ENCODE results near the gene GPR6. TPM values are rescaled to one million over a fixed set of nuclear protein-coding genes. Genes with fewer than 3 reads are reported as not detected.

Gene GPR6
- total RNA-seq, 1 donor from 2014 or later: not detected

DNA sequence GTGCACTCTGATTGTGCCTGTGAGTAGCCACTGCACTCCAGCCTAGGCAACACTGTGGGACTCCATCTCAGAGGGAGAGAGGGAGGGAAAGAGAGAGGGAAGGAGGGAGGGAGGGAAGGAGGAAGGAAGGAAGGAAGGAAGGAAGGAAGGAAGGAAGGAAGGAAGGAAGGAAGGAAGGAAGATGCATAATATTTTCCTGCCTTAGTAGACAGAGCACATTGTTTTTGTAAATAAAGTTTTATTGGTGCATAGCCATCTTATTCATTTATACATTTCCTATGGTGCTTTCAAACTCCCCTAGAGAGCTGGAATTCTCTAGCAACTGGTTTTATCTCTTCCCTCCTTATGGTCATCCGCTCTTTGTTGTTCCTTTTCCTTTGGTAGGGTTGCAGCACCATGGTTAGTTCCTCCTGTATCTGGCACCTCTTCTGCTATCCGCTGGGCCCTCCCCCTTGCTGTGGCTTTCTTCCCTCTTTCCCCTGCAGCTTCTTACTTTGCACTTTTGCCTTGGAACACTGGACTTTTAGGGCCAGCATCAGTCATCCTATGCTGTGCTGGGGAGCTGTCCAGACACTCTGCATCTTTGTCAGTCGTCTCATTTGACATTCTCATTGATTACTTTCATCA lies 20.2 kb downstream of the GPR6 start:
- DNase-seq (ENCODE audit: low read depth in 2 of 2): no peak

DNA sequence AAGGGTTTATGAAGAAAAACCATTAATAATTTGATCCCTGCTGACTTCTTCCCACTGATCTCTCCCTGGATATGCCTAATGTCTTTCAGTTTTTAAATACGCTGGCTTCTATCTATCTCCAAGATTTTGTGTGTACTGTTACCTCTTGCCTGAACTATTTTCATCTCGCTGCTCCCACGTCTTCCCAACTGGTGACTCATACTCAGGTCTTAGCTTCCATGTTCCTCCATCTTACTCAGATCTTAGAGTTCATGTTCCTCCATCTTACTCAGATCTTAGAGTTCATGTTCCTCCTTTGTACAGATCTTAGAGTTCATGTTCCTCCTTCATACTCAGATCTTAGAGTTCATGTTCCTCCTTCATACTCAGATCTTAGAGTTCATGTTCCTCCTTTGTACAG lies 21.6 kb downstream of the GPR6 start:
- DNase-seq (ENCODE audit: low read depth in 2 of 2): no peak

DNA sequence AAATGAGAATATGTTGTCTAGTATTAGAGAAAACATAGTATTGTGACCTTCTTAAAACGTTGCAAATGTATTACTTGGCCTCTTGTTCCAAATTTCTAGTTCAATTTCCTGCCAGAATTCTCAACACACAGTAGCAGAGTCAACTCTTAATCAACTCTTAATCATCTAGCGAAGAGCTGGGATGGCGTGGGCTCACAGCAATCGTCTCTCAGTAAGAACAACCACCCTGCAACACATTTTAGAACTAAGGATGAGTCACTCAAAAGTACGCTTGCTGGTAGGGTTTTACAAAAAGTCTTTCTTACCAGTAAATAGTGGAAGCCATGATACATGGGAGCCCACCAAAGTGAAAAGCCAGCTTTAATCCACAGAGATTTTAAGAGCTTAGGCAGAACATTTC lies 24.6 kb downstream of the GPR6 start:
- DNase-seq (ENCODE audit: low read depth in 2 of 2): no peak

DNA sequence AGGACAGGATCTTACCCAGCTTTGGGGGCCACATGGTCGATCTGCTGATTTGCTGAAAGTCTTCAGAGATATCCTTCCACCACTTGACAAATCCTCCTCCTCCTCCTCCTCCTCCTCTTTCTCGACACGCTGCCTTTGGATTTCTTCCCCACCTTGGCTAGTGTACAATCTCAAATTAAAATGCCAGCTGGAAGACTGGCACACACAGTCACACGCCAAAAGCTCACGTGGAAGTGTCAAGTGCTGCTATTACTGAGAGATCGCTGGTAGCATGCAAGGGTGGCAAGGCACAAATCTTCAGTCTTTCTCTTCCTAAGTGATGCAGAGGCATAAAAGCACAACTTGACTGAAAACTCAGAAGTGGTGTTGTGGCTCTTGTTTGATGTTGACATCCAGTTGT lies 35.3 kb downstream of the GPR6 start:
- DNase-seq (ENCODE audit: low read depth in 2 of 2): no peak

DNA sequence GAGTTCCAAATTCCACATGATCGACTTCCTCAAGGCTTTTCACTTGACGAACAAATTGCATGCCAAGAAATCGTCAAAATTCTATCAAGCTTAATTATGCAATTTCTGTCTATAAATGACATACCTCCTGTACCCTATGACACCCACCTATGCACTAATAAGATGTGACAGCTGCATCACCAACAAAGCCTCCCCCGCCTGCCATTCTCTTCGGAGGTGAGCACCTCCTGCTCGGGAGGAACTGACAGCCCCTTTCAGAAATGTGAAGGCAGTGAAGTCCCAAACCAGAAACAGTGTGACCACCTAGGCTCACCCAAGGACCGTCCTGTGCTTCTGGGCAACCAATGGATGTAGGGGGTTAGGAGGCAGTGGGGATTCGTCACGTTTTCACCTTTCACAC lies 37.1 kb downstream of the GPR6 start:
- no peak for DNase-seq (ENCODE audit: low read depth in 2 of 2)

DNA sequence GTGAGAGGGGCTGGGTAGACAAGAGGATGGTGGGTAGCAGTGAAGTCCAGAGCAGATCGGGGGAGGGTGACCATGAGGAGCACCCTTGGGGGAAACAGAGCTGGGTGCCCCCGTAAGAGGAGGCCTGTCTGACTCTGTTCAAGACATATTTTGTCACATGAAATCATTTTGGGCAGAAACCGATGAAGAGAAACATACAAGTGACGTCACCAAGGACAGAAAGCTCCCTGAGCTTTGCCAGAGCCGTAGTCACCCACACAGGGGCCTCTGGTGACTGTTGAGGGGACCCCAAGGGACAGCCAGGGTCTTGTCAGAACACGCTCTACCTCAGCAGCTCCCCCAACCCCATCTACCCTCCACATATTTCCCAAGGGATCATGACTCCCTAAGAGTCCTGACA lies 39.2 kb downstream of the GPR6 start:
- DNase-seq (ENCODE audit: low read depth in 2 of 2): no peak

DNA sequence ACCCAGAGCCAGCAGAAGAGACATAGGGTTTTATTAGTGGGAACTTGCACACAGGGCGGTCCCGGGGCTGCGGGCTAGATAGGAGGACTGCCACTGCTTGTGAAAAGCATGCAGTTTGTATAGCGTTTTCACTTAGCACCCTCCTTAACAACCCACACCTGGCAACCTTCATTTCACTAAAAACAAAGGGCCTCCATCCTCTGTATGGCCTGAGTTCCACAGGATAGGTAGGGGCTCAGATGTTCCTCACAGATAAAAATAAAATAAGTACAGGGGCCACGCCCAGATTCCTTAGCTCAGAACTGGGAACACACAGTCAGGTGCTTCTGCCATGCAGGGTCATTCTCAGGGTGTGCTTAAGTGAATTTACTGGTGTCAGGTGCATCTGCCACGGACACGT lies 39.8 kb downstream of the GPR6 start:
- DNase-seq (ENCODE audit: low read depth in 2 of 2): no peak

DNA sequence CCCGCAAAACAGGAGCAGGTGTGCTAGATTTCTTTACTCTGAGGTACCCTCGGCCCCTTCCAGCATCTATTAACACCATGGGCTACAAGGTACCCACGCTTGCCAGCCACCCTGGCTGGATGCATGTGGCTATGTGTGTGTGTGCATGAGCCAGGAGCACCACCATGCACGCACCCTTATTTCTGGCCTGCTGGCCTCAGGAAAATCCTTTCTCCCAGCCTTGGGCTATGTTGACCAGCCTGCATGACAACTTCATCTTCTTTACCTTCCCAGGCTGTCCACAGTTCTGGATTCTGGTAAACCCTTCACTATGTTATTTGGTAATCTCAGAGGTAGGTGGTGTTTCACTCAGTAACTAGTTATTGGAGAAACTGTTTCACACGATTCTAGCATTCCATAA lies 40.4 kb downstream of the GPR6 start:
- DNase-seq (ENCODE audit: low read depth in 2 of 2): no peak

DNA sequence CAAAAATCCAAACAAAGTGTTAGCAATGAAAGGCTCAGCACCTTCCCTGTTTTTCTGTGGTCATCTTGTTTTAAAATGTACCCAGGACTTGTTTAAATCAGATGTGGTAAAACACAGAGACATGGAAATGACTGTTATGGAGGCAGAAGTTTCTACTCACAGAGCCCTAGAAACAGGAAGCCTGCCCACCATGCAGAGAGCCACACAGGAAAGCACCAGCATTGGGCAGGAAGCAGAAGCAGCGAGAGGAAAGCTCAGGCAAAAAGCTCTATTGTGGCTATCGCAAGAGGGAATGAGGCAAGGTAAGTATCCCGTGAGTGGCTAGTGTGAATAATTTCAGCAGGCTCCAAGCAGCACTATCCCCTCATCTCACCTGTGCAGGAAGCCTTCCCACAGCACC lies 42.8 kb downstream of the GPR6 start:
- DNase-seq (ENCODE audit: low read depth in 2 of 2): no peak

DNA sequence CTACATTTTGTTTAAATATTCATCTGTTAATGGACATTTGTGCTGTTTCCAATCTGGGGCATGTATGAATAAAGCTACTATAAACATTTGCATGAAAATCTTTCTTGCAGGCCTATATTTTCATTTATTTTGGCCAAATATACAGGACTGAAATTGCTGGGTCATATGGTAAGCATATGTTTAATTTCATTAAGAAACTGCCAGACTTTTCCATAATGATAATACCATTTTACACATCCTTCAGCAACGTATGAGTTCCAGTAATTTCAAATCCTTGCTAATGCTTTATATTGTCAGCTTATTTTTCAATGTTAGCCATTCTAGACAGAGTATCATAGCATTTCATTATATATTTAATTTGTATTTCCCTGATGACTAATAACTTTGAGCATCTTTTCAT lies 51.0 kb downstream of the GPR6 start:
- DNase-seq (ENCODE audit: low read depth in 2 of 2): no peak

Other genes starting within 250 kb of the GPR6 start
- gene WASF1, start 201.4 kb downstream of the GPR6 start, total RNA-seq: 6.8 and 9.5 TPM in 2 replicates
- 13.0 and 15.6 TPM in 2 replicates for gene CDC40, start 202.1 kb downstream of the GPR6 start, total RNA-seq